Cardiac fibroblast (primary cell): ENCODE results near the gene BMP4.

Source experiments
- DNase-seq, 2 donors: peaks; one replicate each; pipeline versions ENCODE4 v3.0.0 to v3.0.0-alpha.2; 2010; ENCODE audit warnings: low read depth in 2 of 2
- H3K4me3 ChIP-seq, 2 donors: replicated peaks in 1 of 2; 1 replicate in 1 of 2; 2 replicates in 1 of 2; pipeline ENCODE4 v1.5.1; 2011; ENCODE audit warnings: low read depth in 2 of 2, low read length in 2 of 2, mild to moderate bottlenecking in 2 of 2, moderate library complexity in 1 of 2
- TF ChIP-seq, protein P1 (sequence below): IDR thresholded peaks from one replicate; pipeline ENCODE4 v1.5.1; 2011; ENCODE audit warnings: low read depth, mild to moderate bottlenecking, low read length, inconsistent platforms

Gene BMP4

GRCh38 chr14:53979113-53979681, 22.6 kb upstream of the BMP4 start:
- TF ChIP-seq, protein P1, sequence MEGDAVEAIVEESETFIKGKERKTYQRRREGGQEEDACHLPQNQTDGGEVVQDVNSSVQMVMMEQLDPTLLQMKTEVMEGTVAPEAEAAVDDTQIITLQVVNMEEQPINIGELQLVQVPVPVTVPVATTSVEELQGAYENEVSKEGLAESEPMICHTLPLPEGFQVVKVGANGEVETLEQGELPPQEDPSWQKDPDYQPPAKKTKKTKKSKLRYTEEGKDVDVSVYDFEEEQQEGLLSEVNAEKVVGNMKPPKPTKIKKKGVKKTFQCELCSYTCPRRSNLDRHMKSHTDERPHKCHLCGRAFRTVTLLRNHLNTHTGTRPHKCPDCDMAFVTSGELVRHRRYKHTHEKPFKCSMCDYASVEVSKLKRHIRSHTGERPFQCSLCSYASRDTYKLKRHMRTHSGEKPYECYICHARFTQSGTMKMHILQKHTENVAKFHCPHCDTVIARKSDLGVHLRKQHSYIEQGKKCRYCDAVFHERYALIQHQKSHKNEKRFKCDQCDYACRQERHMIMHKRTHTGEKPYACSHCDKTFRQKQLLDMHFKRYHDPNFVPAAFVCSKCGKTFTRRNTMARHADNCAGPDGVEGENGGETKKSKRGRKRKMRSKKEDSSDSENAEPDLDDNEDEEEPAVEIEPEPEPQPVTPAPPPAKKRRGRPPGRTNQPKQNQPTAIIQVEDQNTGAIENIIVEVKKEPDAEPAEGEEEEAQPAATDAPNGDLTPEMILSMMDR: no peak
- no peak overlapping the region for H3K4me3 ChIP-seq
- DNase-seq: peak in 1 of 2 donors; percentile 62

- no peak for DNase-seq
- TF ChIP-seq, protein P1: no peak
Observed at GRCh38 chr14:53978194-53978593, 21.6 kb upstream of the BMP4 start.

DNA sequence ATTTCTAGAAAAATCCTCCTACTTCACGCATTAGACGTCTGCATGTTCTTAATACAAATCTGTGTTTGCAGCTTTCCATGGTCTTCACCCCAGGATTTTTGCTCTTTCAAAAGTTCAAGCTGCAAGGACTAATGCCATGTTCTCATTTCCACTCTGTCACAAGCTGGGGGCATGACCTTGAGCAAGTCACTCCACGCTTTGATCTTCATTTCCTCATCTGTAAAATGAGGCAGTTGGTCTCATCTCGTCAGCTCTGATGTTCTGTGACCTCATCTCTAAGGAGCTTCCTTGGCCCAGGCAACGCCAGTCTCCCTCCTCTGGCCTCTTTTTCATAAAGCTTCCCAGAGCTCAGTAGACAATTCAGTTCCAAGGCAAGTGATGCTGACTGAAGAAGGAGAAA, 18.8 kb upstream of the BMP4 start:
- DNase-seq: no peak
- no peak overlapping the region for H3K4me3 ChIP-seq
- TF ChIP-seq, protein P1: no peak

More at GRCh38 chr14:53978194-53978593, 21.6 kb upstream of the BMP4 start:
- H3K4me3 ChIP-seq: no peak overlapping the region

DNA sequence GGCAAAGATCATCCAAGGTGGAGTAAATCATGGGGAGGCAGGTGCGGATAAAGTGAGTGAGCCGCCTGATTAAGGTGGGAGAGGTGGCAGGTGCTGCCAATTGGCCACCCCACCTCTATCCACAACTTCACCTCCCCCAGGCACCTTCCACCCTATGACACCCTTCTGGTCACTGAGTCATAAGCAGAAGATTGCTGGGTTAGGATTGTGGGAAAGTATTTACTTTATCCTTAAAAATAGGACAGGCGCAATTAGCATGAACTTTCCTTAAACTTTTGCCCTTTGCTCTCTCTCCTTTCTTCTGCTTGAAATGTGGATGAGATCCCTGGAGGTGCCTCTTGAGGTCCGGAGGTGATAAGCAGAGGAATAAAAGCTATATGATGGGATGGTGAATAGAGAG, 14.9 kb upstream of the BMP4 start:
- no peak for DNase-seq
- no peak overlapping the region for H3K4me3 ChIP-seq
- TF ChIP-seq, protein P1: no peak

DNA sequence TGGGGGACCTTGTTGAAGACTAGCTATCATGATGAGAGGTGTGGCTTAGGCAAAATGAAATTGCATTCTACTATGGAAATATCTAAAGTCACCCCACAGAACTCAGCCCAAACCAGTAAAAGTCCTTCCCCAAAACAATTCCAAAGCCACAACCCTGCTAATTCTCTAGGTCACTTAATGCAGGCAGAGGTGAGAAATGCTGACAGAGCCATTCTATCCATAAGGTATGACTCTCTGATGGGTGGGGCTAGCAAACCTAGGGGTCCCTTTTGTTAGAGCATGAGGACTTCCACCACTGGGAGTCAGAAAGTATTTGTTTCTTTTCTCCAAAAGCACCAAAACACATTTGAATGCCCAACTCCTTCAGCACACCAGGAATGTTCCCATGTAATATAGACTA, 12.7 kb upstream of the BMP4 start:
- no peak overlapping the region for H3K4me3 ChIP-seq
- DNase-seq: no peak
- TF ChIP-seq, protein P1: no peak

GRCh38 chr14:53968726-53969125, 12.1 kb upstream of the BMP4 start:
- TF ChIP-seq, protein P1: no peak
- DNase-seq: no peak

DNA sequence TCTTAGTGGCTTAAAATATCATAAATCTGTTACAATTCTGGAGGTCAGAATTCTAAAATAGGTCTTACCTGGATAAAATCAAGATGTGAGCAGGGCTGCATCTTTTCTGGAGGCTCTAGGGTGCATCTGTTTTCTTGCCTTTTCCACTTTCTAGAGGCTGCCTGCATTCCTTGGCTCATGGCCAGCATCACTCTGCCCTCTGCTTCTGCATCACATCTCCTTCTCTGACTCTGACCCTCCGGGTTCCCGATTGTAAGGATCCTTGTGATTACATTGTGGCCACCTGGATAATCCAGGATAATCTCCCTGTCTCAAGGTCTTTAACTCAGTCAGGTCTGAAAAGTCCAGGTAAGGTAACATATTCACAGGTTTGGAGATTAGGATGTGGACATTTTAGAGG, 11.0 kb upstream of the BMP4 start:
- no peak overlapping the region for H3K4me3 ChIP-seq
- TF ChIP-seq, protein P1: no peak
- no peak for DNase-seq

More at GRCh38 chr14:53968726-53969125, 12.1 kb upstream of the BMP4 start:
- H3K4me3 ChIP-seq: no peak overlapping the region
